Spleen (tissue), 11 donors: Measurements from ENCODE around the gene TPRG1. TPM values are rescaled to one million over a fixed set of nuclear protein-coding genes. Genes with fewer than 3 reads are reported as not detected.
A peak's percentile ranks its signal among the peaks of the same experiment; 100 is the strongest.

Experiments used
- DNase-seq: peaks from one replicate; pipeline ENCODE4 v3.0.0-alpha.2; 2020
- H3K27ac ChIP-seq, 8 donors: fragments of 200-600 bp; sonication (generic) in 7 of 8; 1 replicate in 4 of 8; 2 replicates in 4 of 8; pipeline versions ENCODE4 v1.5.0 to v1.8.0; 2016 to 2021; ENCODE audit warnings: inconsistent platforms in 4 of 8, mild to moderate bottlenecking in 4 of 8, moderate library complexity in 1 of 8
- H3K27me3 ChIP-seq, 7 donors: fragments of 200-600 bp; sonication (generic) in 6 of 7; replicated peaks in 1 of 7; 1 replicate in 4 of 7; 2 replicates in 3 of 7; pipeline versions ENCODE4 v1.5.0 to v1.8.0; 2016 to 2021; ENCODE audit warnings: inconsistent platforms in 3 of 7, mild to moderate bottlenecking in 1 of 7
- H3K36me3 ChIP-seq, 6 donors: fragments of 200-600 bp; sonication (generic) in 5 of 6; 1 replicate in 4 of 6; 2 replicates in 2 of 6; pipeline versions ENCODE4 v1.5.0 to v1.8.0; 2016 to 2021; ENCODE audit warnings: inconsistent platforms in 2 of 6
- H3K4me1 ChIP-seq, 6 donors: fragments of 200-600 bp; sonication (generic) in 5 of 6; 1 replicate in 3 of 6; 2 replicates in 3 of 6; pipeline versions ENCODE4 v1.5.0 to v1.8.0; 2016 to 2021; ENCODE audit warnings: inconsistent platforms in 3 of 6
- H3K4me3 ChIP-seq, 8 donors: fragments of 200-600 bp; sonication (generic) in 7 of 8; 1 replicate in 4 of 8; 2 replicates in 4 of 8; pipeline versions ENCODE4 v1.5.0 to v1.8.0; 2016 to 2021; ENCODE audit warnings: inconsistent platforms in 4 of 8, mild to moderate bottlenecking in 4 of 8, moderate library complexity in 2 of 8
- H3K9me3 ChIP-seq, 8 donors: fragments of 200-600 bp; sonication (generic) in 7 of 8; 1 replicate in 4 of 8; 2 replicates in 4 of 8; pipeline versions ENCODE4 v1.5.0 to v1.8.0; 2016 to 2021; ENCODE audit warnings: inconsistent platforms in 4 of 8
- POLR2A ChIP-seq, 3 donors: fragments of 450-650 bp; IDR thresholded peaks; one replicate each; pipeline ENCODE4 v1.5.1; 2017; ENCODE audit warnings: antibody characterized with exemption in 3 of 3, mild to moderate bottlenecking in 1 of 3
- POLR2AphosphoS5 ChIP-seq, 3 donors: sonication (generic); formaldehyde crosslinking; IDR thresholded peaks; one replicate each; pipeline ENCODE4 v1.5.1; 2017; ENCODE audit warnings: antibody characterized with exemption in 3 of 3
- WGBS, 5 donors: extraction: QIAGEN DNeasy Blood & Tissue Kit in 3 of 5; methylation state at CpG; one replicate each; pipeline versions ENCODE4 v1.1.5 to v1.1.7; 2013 to 2018; 5-methylcytosine and 5-hydroxymethylcytosine counted together
- intact Hi-C: fragments of 100-400 bp; cut with DNase I; formaldehyde crosslinking; loops from one replicate; pipeline ENCODE4 v1.15.0; 2023; ENCODE audit warnings: low total_unique reads
- polyA plus RNA-seq, 3 donors: library from polyadenylated mRNA; stranded (reverse); fragments of 200-250 nt; gene quantifications; one replicate each; pipeline ENCODE4 v1.2.1, GENCODE V29; 2013
- total RNA-seq, 7 donors: library from RNA; depleted of rRNA in 3 of 7; stranded (reverse); fragments of >200 nt in 3 of 7; fragmentation: NEBNext Ultra II Directional in 4 of 7; extraction: Animal tissue kit (Norgen Biotek cat#: 25700) in 4 of 7; gene quantifications; one replicate each; pipeline versions ENCODE4 v1.1.0 to v1.2.1, GENCODE V29; 2016 to 2021
- TF ChIP-seq, protein P1 (sequence below), 11 experiments: fragments of 200-600 bp in 7 of 11; fragments of 450-650 bp in 4 of 11; sonication (generic) in 4 of 11; IDR thresholded peaks in 8 of 11; conservative IDR thresholded peaks in 3 of 11; 1 replicate in 7 of 11; 2 replicates in 4 of 11; pipeline versions ENCODE4 v1.4.0 to v1.8.0; 2016 to 2021; ENCODE audit warnings: antibody characterized with exemption in 11 of 11, inconsistent platforms in 4 of 11, mild to moderate bottlenecking in 1 of 11
- donor health status: healthy with polysubstance abuse.
- donor health status: DM: no; HTN: no; CAD: no; lungs with moderate emphysema.
- donor health status: DM: no; HTN: no; CAD: no.
- donor health status: Bipolar disorder and iron deficiency.
- donor health status: healthy.
- donor health status: DM: no; HTN: no; CAD: no.
- donor health status: DM: yes; HTN: yes; CAD: no.

The TPRG1 gene
- total and polyA plus RNA-seq, 10 donors = 0.29 to 11.7 (median 4.6) TPM

DNA sequence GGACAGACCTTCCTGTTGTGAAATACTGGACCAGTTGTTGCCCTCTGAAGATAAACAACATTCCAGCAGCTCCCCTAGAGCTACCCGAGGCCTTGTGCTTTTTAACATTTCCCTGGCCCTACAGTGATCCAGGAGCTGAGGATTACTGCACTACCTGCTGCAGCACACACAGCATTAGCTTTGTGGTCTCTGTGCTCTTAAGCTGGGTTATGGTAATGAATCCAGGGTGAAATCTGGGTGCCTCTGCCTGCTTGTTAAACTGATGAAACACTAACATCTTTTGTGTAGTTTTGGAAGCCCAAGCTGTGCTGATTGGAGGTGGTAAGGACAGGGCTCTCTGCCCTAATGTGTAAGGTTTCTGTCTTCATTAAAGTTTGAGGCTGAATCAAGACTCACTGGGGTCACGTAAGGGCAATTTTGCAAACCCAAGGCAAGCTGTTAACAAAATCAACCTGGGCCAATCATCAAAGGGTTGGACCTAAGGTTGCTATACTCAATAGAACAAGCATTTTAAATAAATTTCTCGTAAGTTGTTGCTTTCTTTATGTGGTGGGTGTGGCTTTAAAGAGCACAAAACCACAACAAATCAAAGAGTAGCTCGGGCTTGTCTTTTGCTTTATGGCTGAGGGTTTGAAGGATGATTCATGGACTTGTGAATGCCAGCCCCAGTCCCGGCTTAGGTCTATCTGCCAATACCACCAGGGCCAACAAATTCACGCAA is 183.9 kb downstream of the TPRG1 start:
- TF ChIP-seq POLR2A (IDR thresholded peaks at IDR 0.05) (no peak), POLR2AphosphoS5 (IDR thresholded peaks at IDR 0.05) (no peak)
- TF ChIP-seq, protein P1, sequence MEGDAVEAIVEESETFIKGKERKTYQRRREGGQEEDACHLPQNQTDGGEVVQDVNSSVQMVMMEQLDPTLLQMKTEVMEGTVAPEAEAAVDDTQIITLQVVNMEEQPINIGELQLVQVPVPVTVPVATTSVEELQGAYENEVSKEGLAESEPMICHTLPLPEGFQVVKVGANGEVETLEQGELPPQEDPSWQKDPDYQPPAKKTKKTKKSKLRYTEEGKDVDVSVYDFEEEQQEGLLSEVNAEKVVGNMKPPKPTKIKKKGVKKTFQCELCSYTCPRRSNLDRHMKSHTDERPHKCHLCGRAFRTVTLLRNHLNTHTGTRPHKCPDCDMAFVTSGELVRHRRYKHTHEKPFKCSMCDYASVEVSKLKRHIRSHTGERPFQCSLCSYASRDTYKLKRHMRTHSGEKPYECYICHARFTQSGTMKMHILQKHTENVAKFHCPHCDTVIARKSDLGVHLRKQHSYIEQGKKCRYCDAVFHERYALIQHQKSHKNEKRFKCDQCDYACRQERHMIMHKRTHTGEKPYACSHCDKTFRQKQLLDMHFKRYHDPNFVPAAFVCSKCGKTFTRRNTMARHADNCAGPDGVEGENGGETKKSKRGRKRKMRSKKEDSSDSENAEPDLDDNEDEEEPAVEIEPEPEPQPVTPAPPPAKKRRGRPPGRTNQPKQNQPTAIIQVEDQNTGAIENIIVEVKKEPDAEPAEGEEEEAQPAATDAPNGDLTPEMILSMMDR (IDR thresholded peaks at IDR 0.05 in 8 of 11, conservative IDR thresholded peaks at IDR 0.05 in 3 of 11) = no peak
- Histone ChIP-seq H3K27ac (peak overlapping the region in 1 of 8 donors; percentile 16), H3K36me3 (no peaks in the 10 kb centered on the region), H3K27me3 (no peaks in the 10 kb centered on the region), H3K4me3 (no peak overlapping the region), H3K4me1 (no peaks in the 10 kb centered on the region), H3K9me3 (no peaks in the 10 kb centered on the region)
- intact Hi-C loops = no loop called here
- DNase-seq = no peak
- 57 to 66% (median 61%) methylated on average over 6 of the region's 6 CpGs for WGBS, 5 donors

DNA sequence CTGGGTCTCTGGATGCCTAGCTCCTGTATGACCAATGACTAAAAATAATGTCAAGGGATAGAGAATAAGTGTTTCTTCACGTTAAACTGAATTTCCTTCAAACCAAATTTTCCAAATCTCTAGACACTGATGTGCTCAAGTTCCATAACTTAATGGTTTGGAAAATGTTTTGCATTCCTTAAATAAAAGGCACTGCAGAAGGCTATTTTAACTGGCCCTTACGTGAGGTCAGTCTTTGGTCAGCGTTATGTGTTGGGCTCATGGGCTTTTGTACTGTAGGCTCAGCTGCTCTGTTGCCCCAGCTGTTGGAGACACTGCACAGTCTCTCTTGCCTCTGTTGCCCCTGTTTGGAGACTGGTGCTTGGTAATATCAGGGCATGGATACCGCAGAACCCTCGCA is 188.5 kb downstream of the TPRG1 start:
- no peaks in the 10 kb centered on the region for H3K9me3 ChIP-seq
- TF ChIP-seq POLR2A (IDR thresholded peaks at IDR 0.05) (no peak), POLR2AphosphoS5 (IDR thresholded peaks at IDR 0.05) (no peak)
- TF ChIP-seq, protein P1 (IDR thresholded peaks at IDR 0.05 in 8 of 11, conservative IDR thresholded peaks at IDR 0.05 in 3 of 11) = no peak
- H3K4me1 ChIP-seq = no peaks in the 10 kb centered on the region
- no peak overlapping the region for H3K27ac ChIP-seq
- intact Hi-C loops = no loop called here
- DNase-seq = no peak
- no peaks in the 10 kb centered on the region for H3K27me3 ChIP-seq
- no peaks in the 10 kb centered on the region for H3K36me3 ChIP-seq
- no peak overlapping the region for H3K4me3 ChIP-seq
- WGBS, 5 donors = 80 to 93% (median 87%) methylated on average over 5 of the region's 5 CpGs

DNA sequence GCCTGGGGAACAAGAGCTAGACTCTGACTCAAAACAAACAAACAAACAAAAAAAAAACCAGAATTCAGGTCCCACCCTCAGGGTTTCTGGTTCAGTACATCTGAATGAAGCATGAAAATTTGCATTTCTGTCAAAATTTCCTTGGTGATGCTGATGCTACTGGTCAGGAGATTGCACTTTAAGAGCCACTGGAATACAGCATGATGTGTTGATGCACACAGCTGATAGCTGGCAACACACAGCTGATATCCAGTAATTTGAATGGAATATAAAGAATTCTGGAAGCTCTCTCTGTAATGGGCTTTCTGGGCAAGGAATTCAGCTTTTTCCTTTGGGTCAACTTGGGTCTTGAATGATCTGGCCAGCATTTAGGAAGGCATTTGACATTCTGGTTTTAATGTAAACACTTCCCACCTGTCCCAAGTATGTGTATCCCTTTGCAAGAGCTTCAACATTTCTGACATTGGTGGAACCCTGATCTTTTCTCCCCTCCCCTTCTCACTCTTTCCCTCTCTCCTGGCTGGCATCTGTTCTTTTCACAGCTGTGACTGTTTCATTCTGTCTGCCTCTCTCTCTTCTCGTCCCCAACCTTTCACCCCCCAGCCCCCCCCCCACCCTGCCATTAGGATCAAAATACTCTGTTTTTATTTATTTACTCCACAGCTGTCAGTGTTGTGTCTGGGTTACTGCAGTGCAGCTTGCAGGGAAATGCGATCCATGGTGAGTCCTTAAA is 189.5 kb downstream of the TPRG1 start:
- TF ChIP-seq POLR2A (IDR thresholded peaks at IDR 0.05) = no peak
- no peak for TF ChIP-seq POLR2AphosphoS5 (IDR thresholded peaks at IDR 0.05)
- TF ChIP-seq, protein P1 (IDR thresholded peaks at IDR 0.05 in 8 of 11, conservative IDR thresholded peaks at IDR 0.05 in 3 of 11) = no peak
- Histone ChIP-seq H3K4me1 (no peaks in the 10 kb centered on the region), H3K4me3 (no peak overlapping the region), H3K36me3 (no peaks in the 10 kb centered on the region), H3K27me3 (no peaks in the 10 kb centered on the region), H3K27ac (no peak overlapping the region), H3K9me3 (no peaks in the 10 kb centered on the region)
- no peak for DNase-seq
- WGBS, 5 donors = 51 to 83% (median 71%) methylated on average over 2 of the region's 2 CpGs
- intact Hi-C loops = no loop called here

DNA sequence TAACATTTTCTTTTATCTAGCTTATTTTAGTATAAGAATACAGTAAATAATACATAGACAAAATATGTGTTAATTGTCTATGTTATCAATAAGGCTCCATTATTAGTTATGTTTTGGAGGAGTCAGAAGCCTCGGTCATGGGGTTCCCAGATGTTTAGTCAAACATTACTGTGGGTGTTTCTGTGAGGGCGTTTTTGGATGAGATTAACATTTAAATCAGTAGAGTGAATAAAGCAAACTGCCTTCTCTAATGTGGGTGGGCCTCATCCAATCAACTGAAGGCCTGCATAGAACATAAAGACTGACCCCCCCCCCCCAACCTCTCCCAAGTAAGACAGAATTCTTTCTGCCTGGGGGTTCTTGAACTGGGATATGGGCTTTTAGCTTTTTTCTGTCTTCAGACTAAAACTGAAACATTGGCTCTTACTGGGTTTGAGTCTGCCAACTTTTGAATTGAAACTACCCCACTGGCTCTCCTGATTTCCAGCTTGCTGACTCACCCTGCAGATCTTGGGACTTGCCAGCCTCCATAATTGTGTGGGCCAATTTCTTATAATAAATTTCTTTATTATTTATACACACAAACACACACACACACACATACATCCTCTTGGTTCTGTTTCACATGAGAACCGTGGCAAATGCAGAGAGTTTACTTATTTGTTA is 192.0 kb downstream of the TPRG1 start:
- Histone ChIP-seq H3K27me3 (no peaks in the 10 kb centered on the region), H3K4me3 (no peak overlapping the region), H3K36me3 (no peaks in the 10 kb centered on the region), H3K27ac (no peak overlapping the region), H3K9me3 (no peaks in the 10 kb centered on the region), H3K4me1 (no peaks in the 10 kb centered on the region)
- 74 to 85% (median 82%) methylated on average over 3 of the region's 3 CpGs for WGBS, 5 donors
- intact Hi-C loops = no loop called here
- TF ChIP-seq, protein P1 (IDR thresholded peaks at IDR 0.05 in 8 of 11, conservative IDR thresholded peaks at IDR 0.05 in 3 of 11) = no peak
- TF ChIP-seq POLR2A (IDR thresholded peaks at IDR 0.05) = no peak
- no peak for TF ChIP-seq POLR2AphosphoS5 (IDR thresholded peaks at IDR 0.05)
- no peak for DNase-seq
